Measurements from ENCODE around the gene ANKRD50. TPM values are rescaled to one million over a fixed set of nuclear protein-coding genes. Genes with fewer than 3 reads are reported as not detected.

Gene ANKRD50
- total RNA-seq, 2 donors from 2014 or later: 8.2 to 11.7 TPM

GRCh38 chr4:124640022-124640730 is 72.4 kb downstream of the ANKRD50 start:
- Histone ChIP-seq H3K9me3 (no peaks in the 10 kb centered on the region), H3K4me1 (no peaks in the 10 kb centered on the region), H3K27ac (no peak overlapping the region), H3K27me3 (no peaks in the 10 kb centered on the region), H3K36me3 (no peaks in the 10 kb centered on the region), H3K4me3 (no peak overlapping the region)
- no peak for DNase-seq (ENCODE audit: low spot score)
- TF ChIP-seq CTCF (IDR thresholded peaks at IDR 0.05): no peak

- Histone ChIP-seq H3K27ac (no peak overlapping the region), H3K27me3 (no peaks in the 10 kb centered on the region), H3K36me3 (no peaks in the 10 kb centered on the region), H3K4me1 (no peaks in the 10 kb centered on the region), H3K9me3 (no peaks in the 10 kb centered on the region), H3K4me3 (no peak overlapping the region)
- TF ChIP-seq CTCF (IDR thresholded peaks at IDR 0.05): no peak
- DNase-seq (ENCODE audit: low spot score): no peak
These were observed 75.2 kb downstream of the ANKRD50 start for GRCh38 chr4:124637321-124637720.

- no peak overlapping the region for H3K4me3 ChIP-seq
- TF ChIP-seq CTCF (IDR thresholded peaks at IDR 0.05): no peak
- no peaks in the 10 kb centered on the region for H3K36me3 ChIP-seq
- no peaks in the 10 kb centered on the region for H3K27me3 ChIP-seq
- no peaks in the 10 kb centered on the region for H3K4me1 ChIP-seq
- no peaks in the 10 kb centered on the region for H3K9me3 ChIP-seq
- no peak for DNase-seq (ENCODE audit: low spot score)
- H3K27ac ChIP-seq: no peak overlapping the region
These were observed 75.7 kb downstream of the ANKRD50 start for GRCh38 chr4:124636788-124637187.

- H3K9me3 ChIP-seq: no peaks in the 10 kb centered on the region
- TF ChIP-seq CTCF (IDR thresholded peaks at IDR 0.05): no peak
- no peak overlapping the region for H3K27ac ChIP-seq
- no peaks in the 10 kb centered on the region for H3K27me3 ChIP-seq
- DNase-seq (ENCODE audit: low spot score): no peak
- H3K36me3 ChIP-seq: no peaks in the 10 kb centered on the region
- no peak overlapping the region for H3K4me3 ChIP-seq
- no peaks in the 10 kb centered on the region for H3K4me1 ChIP-seq
These were observed 77.2 kb downstream of the ANKRD50 start for GRCh38 chr4:124635331-124635730.

- no peak overlapping the region for H3K27ac ChIP-seq
These were observed 79.1 kb downstream of the ANKRD50 start for GRCh38 chr4:124633285-124633941.

More at GRCh38 chr4:124633285-124633941, 79.1 kb downstream of the ANKRD50 start:
- no peak for DNase-seq (ENCODE audit: low spot score)
- no peaks in the 10 kb centered on the region for H3K4me1 ChIP-seq
- no peak overlapping the region for H3K4me3 ChIP-seq
- H3K9me3 ChIP-seq: no peaks in the 10 kb centered on the region
- no peak for TF ChIP-seq CTCF (IDR thresholded peaks at IDR 0.05)
- no peaks in the 10 kb centered on the region for H3K27me3 ChIP-seq
- H3K36me3 ChIP-seq: no peaks in the 10 kb centered on the region
